Measurements from ENCODE around the gene SMC1B. TPM values are rescaled to one million over a fixed set of nuclear protein-coding genes. Genes with fewer than 3 reads are reported as not detected.
"Not testable (repeated sequence)": the region's sequence is repeated elsewhere in the genome, so short reads cannot be mapped to it uniquely, and the experiment has no call there.

Gene SMC1B
- total RNA-seq, 1 donor from 2014 or later = under 0.01 TPM

DNA sequence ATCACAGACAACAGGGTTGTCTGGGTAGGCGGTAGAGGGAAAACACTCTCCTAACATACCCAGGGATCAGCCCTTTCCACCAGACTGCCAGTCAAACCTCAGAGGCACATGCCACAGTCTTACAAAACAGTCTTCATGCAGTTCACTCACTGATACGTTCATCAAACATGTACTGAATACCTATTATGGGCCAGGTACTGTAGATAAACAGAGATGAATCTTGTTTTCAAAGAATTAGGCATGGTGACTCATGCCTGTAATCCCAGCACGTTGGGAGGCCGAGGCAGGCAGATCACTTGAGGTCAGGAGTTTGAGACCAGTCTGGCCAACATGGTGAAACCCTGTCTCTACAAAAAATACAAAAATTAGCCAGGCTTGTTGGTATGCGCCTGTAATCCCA is 60.6 kb downstream of the SMC1B start:
- DNase-seq (ENCODE audit: low read depth in 2 of 2) = not testable (repeated sequence)

DNA sequence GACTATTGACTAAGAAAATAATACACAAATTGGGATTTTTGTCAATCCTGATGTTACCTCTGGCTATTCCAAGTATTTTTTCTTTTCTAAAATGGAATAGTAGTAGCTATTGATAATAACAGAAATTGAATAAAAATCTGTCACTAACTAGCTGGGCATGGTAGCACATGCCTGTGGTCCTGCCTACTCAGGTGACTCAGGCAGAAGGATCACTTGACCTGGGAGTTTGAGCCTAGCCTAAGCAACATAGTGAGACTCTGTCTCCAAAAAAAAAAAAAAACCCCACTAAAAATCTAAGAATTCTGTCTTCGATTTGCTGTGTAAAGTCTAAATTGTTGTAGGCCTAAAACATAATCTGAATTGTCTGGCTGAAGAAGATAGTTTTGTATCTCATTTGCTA is 61.4 kb downstream of the SMC1B start:
- no peak for DNase-seq (ENCODE audit: low read depth in 2 of 2)

DNA sequence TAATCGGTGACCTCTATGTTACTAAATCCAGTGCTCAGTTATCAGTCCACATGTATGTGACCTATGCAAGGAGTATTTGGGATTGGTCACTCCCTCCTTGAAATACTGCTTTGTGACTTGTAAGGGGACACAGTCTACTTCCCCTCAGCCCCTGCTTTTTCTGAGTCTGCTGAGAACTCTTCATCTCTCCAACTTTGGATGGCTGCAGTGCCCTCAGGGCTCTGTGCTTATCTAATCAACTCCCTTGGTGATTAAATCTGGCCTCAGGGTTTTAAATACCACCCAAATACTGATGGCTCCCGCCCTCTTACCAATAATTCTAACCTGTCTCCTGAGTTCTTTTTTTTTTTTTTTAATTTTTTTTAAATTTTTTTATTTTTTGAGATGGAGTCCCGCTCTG is 63.5 kb downstream of the SMC1B start:
- DNase-seq (ENCODE audit: low read depth in 2 of 2) = no peak

DNA sequence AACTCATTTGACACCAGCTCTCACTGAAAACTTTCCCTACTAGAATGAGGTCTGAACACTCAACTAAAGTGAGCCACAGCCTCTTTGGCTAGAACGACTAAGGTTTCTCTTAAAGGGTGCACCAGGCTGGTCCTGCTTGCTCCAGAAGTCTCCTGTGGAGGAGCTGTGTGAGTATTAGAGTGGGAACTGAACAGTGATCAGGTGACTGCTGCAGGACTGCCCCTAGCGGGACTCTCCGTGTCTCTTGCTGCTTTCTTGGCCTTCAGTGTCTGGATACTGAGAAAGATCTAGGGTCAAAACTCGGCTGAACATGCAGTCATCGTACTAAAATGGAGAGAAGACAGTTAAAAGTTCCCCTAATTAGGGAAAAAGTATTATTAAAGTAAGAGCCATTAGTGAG is 69.1 kb downstream of the SMC1B start:
- DNase-seq (ENCODE audit: low read depth in 2 of 2) = no peak

DNA sequence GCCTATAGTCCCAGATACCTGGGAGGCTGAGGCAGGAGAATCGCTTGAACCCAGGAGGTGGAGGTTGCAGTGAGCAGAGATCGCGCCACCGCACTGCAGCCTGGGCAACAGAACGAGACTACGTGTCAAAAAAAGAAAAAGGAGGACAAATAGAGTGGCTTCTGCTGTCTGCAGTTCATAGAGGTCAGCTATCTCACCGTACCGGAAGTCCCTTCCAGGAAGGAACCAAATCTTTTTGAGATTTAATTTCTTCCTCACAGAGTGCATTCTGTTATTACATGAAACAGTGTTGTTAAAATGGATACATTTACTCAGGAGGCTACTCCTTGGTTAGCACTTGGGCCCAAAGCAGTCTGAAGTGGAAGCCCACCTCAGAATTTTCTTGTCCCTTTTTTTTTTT is 70.3 kb downstream of the SMC1B start:
- DNase-seq (ENCODE audit: low read depth in 2 of 2) = no peak

DNA sequence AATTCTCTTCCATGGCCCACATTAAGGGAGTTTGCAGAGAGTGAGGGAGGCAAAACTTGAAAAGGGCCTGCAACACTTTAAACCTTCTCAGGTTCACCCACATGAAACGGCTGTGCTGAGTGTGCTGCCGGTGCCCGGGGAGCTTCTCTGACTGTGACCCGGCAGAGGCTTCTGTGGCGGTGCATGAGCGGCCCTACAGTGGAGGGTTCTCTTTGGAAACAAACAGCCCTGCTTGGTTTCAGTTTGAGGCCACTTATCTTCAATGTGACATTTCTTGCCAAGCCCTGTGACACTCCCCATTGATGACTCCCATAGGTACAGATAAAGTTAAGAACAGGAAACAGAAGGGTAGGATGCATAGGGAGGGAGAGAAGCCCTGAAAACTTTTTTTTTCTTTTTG is 71.9 kb downstream of the SMC1B start:
- DNase-seq (ENCODE audit: low read depth in 2 of 2) = no peak

DNA sequence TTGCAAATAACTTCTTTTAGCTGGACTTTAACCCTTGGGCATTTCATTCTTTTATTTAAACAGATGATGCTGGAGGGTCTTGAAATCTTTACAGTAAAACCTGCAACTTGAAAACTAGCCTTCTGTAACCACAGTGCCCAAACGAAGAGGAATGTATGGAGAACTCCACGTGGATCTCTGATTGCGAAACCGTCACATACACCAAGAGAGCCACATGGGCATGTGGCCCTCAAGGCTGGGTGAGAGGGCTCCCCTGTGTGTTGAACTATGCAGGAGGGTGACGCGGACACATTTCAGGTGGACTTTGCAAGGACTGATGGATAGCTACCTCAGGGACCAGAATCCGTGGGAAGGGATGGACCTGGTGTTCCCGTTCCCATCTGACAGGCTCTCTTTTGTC is 73.1 kb downstream of the SMC1B start:
- no peak for DNase-seq (ENCODE audit: low read depth in 2 of 2)

DNA sequence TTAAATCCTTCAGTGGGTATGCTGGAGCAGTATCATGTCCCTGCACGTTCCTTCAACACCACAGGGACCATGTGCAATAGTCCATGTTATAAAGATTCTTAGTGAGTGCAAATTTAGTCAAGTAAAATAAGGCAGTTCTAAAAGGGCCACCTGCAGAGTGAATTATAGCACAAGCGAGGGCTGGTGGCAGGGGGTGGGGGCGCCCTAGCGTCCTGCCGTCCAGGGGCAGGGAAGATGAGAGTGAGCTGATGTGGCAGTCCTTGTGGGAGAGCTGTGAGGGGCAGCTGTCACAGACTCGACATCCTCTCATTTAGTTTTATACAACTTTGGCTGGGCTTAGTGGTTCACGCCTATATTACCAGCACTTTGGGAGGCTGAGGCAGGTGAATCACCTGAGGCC is 74.6 kb downstream of the SMC1B start:
- no peak for DNase-seq (ENCODE audit: low read depth in 2 of 2)

DNA sequence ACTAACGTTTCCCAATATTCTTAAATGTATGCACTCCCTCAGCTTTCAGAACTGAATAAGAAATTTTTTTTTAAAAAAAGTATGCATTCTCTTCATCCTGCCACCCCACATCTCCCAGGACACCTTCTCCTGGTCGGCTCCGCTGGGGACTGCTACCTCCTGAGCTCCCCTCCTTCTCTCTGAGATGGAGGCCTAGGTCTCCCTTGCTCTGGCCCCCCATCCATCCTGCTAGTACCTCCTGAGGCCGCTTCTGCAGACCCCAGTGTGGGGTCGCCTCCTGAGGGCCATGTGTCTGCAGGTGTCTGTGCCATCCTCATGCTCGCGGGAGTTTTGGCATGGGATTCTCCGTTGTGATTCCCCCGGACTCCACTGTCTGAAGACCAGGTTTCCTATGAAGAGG is 75.9 kb downstream of the SMC1B start:
- DNase-seq (ENCODE audit: low read depth in 2 of 2) = no peak

DNA sequence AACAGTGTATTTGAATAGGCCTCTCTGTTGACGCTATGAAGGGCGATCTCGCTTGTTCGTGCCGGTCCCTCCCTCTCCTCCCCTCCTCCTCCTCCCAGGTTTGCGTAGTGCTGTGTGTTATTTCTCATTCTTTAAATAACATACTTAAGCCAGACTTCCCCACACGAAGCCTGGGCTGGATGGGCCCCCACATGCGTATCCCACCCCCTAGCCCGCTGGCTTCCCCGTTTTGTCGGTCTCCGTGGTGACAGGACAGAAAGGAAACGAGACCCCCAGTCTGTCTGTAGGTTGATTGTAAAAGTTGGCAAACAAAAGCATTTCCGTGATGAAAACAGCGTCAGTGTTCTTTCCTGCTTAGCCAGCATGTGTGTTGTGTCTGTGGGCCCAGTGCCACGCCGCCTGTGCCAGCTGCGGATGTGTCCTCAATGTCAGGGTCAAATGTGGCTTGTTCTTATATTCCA is 76.4 kb downstream of the SMC1B start:
- peak; percentile 99 to 100 for DNase-seq (ENCODE audit: low read depth in 2 of 2)

DNA sequence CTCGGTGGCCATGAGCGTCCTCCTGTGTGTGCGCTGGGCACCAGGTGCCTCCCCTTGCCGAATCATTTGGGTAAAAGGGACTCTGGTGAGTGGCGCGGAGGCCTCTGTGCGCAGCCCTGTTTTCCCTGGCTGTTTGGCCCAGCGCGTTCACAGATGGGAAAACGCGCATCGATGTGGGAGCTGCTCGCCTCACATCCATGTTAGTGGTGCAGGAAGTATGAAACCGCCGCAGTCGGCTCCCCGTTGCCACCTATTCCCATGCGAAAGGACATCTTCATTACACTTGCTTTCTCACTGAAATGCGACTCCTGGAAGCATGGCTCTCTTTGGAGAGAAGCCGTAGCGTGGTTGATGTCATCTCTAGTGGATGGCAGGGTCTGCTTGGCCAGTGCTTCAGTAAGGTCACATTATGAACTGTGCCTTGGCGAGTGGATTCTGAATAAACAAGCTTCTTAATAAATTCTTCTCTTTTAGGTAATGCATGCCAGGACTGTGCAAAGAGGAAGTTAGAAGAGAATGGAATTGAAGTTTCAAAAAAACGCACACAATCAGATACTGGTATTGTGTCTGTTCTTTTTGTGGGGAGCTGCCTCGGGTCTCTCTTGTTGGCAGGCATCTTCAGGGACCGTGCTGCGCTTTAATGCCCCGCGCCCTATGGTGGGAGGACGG is 77.4 kb downstream of the SMC1B start:
- DNase-seq (ENCODE audit: low read depth in 2 of 2) = peak; percentile 20 to 69

DNA sequence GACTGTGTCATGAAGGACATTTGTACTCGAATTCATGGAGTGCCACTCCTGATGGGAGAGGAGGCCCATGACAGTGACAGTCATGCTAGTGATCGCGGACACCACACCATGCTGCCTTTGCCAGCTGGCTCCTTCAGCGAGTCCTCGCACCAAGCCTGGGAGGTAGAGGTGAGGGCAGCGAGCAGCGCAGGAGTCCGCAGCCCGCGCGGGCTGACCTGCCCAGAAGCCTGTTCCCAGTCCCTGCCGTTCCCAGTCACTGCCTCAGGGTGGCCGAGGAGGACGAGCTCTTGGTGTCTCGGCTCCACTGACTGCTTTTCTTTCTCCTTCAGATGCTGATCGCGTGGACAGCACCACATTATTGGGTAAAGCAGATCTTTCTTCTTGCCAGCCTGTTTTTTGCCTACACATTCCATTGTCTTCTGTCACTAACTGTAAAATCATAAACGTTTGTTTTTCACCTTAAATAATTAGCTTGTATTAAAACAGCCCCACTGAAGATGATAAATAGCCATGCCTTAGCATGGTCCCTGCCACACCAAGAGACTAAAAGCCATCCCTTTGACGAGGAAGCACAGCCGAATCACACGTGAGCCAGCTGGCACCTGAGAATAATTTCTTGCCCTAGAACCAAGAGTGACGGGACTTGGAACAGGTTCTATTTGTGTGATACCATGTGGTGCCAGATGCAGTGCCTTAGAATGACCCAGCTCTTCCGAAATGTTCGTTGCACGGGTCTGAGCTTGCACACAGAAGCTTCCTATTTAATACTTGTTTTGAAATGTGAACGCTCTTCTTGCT is 78.2 kb downstream of the SMC1B start:
- no peak for DNase-seq (ENCODE audit: low read depth in 2 of 2)

DNA sequence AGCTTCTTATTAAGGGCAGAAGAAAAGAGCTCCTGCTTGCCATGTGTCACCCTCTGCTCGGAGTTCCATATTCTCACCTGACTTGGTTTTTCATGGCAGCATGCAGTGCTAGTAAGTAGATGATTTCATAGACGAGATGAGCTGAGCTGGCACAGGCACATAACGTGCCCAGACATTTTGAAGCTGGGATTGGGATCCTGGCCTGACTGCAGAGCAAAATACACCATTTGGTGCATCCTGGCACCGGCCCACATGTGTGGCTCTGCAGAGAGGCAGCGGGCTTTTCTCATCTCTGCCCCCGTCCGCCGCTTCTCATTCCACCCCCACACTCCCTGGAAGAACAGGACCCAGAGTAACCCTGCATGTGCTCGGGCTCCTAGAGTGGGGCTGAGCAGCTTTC is 78.9 kb downstream of the SMC1B start:
- no peak for DNase-seq (ENCODE audit: low read depth in 2 of 2)

DNA sequence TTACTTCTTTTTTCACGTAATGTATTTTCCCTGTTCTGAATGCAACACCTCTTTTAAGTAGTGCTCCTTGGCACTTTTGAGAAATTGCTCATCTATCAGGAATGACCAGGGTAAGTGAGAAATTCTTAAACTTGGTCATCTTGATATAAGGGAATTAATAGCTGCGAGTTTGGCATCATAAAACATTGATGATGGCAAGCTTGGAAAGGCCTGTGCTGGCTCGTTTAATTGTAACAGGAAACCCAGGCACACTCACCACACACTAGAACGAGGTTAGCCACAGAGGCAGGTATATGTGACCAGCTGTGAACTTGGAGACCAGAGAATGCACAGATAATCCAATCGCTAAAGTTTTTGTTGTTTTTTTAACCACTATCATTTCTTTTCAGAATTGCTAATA is 79.3 kb downstream of the SMC1B start:
- no peak for DNase-seq (ENCODE audit: low read depth in 2 of 2)

DNA sequence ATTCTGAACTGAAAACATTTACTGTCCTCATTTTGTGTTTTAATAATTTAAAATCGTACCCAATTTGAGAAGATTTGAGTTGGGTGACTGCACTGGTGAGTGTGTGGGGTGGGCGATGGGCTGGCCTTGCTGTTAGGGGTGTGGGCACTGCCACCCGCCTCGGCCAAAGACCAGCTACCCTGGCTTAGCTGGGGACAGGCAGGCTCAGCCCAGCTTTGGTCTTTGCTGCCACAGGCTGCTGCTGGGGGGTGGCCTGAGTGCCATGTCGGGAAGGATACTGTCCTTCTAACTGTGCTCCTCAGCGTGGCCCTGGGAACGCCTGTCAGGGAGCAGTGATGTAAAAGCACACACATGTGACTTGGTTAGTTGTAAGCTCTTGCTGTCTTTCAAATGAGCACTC is 81.4 kb downstream of the SMC1B start:
- no peak for DNase-seq (ENCODE audit: low read depth in 2 of 2)

DNA sequence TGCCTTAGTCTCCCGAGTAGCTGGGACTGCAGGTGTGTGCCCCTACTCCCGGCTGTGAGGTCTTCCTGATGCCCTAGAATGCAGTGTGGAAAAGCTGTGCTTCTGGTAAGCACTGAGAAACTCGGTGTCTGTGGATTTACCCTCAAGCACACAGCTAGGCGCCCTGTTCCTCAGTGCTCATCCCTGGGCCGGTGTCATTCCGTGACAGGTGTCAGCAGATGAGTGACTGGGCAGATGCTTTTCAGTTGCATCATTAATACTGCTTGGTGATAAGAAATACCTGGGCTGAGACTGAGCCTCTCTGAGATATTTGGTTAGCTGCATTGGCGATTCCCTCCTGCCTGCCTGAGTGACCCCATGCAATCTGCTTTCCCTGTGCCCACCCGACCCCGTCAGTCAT is 81.9 kb downstream of the SMC1B start:
- DNase-seq (ENCODE audit: low read depth in 2 of 2) = no peak

DNA sequence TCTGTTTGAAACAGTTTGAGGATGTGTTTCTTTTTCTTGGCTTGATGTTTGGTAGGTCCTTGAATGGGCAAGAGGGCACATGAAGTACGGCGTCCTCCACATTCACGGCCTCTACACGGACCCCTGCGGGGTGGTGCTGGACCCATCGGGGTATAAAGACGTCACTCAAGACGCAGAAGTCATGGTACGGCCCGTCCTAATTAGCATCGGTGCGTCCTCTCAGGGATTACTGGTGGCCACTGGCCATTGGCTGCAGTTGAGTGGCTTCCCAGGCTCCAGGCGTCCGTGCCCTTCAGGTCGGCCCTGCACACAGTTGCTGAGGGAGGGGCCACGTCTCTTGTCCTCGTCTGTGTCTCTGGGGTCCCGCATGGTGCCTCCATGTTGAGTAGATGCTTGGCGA is 82.9 kb downstream of the SMC1B start:
- DNase-seq (ENCODE audit: low read depth in 2 of 2) = no peak

DNA sequence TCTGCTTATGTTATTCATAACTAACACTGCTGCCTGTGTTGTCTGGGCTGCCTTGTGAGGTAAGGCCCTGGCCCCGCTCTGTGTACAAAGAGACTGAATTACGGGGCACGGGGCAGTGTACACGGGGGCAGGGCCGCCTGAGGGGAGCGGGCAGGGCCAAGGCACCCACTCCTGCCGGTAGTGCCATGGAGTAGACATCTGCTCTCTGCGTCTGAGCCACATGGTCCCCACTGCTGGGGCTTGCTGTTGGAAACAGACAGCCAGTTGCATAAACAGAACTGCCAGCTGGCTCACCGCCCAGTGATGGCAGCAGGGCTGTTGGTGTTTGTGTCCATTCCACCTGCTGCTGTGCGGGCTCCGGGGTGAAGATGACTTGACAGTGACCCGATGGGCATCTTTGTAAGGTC is 83.9 kb downstream of the SMC1B start:
- DNase-seq (ENCODE audit: low read depth in 2 of 2) = peak; percentile 60 to 68

DNA sequence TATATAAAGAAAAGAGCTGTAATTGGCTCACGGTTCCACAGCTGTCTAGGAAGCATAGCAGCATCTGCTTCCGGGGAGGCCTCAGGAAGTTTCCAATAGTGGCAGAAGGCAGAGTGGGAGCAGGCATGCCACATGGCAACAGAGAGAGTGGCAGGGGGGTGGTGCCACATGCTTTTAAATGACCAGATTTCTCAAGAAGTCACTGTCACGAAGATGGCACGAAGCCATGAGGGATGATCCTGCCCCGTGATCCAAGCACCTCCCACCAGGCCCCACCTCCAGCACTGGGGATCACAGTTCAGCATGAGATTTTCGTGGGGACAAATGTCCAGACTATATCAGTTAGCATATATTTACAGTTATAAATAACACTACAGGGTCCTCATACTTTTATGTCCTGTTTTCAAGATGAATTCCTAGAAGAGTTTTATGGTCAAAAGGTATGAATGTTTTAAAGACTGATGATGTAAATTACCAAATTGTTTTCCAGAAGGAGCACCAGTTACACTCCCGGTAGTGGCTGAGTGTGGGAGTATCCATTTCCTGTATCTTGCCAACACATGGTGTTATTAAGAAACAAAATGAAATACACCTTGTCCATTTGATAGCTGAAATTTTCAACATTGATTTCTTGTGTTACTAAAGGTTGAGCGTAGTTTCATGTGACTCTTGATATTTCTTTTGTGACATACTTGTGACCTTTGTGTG is 84.4 kb downstream of the SMC1B start:
- DNase-seq (ENCODE audit: low read depth in 2 of 2) = no peak

DNA sequence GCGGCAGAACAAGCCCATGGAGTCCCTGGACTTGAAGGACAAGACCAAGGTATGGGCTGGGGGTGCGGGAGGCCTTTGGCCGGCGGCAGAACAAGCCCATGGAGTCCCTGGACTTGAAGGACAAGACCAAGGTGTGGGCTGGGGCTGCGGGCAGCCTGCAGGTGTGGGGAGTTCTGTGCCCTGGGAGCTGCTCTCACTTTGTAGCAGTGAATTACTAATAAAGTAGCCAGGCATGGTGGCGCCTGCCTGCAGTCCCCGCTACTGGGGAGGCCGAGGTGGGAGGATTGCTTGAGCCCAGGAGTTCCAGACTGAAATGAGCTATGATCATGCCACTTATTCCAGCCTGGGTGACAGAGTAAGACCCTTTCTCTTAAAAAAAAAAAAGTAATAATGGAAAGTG is 85.1 kb downstream of the SMC1B start:
- not testable (repeated sequence) for DNase-seq (ENCODE audit: low read depth in 2 of 2)

DNA sequence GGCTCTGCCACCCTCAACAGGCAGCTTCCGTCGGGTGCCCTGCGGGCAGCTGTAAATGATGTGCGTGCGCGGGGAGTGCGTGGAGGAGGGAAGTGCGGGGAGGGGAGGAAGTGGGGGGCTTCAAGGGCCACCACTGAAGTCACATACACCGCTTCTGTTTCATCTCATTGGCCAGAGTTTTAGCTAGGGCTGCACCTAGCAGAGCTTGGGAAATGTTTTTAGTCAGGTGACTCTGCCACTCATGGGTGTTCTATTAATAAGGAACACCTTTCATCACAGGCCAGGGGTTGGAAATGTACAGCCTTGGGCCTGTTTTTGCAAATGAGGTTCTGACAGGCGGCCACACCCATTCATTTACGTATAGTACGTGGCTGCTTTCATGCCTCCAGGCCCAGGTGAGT is 89.1 kb downstream of the SMC1B start:
- DNase-seq (ENCODE audit: low read depth in 2 of 2) = no peak

DNA sequence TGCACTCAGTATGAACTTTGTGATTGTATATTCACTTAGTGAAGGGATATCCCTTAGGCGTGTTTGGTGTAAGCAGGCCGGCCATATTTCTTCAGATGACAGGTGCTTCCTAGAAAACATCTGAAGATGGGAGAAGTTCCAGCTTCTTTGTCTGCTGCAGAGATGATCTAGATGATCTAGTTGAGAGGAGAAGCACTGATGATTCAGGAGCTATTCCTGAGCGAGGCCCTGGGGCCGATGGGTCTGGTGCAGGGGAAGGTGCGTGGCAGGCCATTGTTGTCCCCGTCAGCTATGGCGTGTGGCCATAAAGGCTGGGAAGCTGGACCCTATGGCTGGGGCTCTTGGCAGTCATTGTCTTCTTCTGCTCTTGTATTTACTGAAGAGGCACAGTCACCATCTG is 89.7 kb downstream of the SMC1B start:
- DNase-seq (ENCODE audit: low read depth in 2 of 2) = no peak
